Calu3 (cell line): ENCODE measurements around the gene AKAP11. TPM values are rescaled to one million over a fixed set of nuclear protein-coding genes. Genes with fewer than 3 reads are reported as not detected.

ENCODE experiments used
- BruUV-seq: library from RNA; stranded (reverse); fragments of 400-500 nt; replicated peaks from 2 replicates; lab custom pipeline; 2021; lab: Mats Ljungman, UMichigan
- CTCF ChIA-PET: fragments of 300-600 bp; sonication (Branson Sonifier 250); formaldehyde crosslinking; loops from one replicate; lab custom pipeline; 2022; ENCODE audit warnings: antibody characterized with exemption; lab: Charles Lee
- DNase-seq: peaks from one replicate; pipeline ENCODE4 v3.0.0; 2022
- H3K27ac Mint-ChIP-seq: one replicate; pipeline ENCODE4 v1.8.0; 2022; ENCODE audit warnings: mixed read lengths; ENCODE audit not compliant: unreplicated experiment
- H3K27me3 Mint-ChIP-seq: one replicate; pipeline ENCODE4 v1.8.0; 2022; ENCODE audit warnings: mixed read lengths; ENCODE audit not compliant: unreplicated experiment
- H3K36me3 Mint-ChIP-seq: one replicate; pipeline ENCODE4 v1.8.0; 2022; ENCODE audit warnings: mild to moderate bottlenecking, moderate library complexity, mixed read lengths; ENCODE audit not compliant: insufficient read depth, unreplicated experiment
- H3K4me1 Mint-ChIP-seq: one replicate; pipeline ENCODE4 v1.8.0; 2022; ENCODE audit warnings: mild to moderate bottlenecking, low read depth, mixed read lengths; ENCODE audit not compliant: unreplicated experiment
- H3K4me3 Mint-ChIP-seq: one replicate; pipeline ENCODE4 v1.8.0; 2022; ENCODE audit warnings: mild to moderate bottlenecking, low read depth, moderate library complexity, mixed read lengths; ENCODE audit not compliant: unreplicated experiment
- H3K9me3 Mint-ChIP-seq: one replicate; pipeline ENCODE4 v1.8.0; 2022; ENCODE audit warnings: low read depth, mixed read lengths; ENCODE audit not compliant: unreplicated experiment
- CTCF ChIP-seq: fragments of 200-600 bp; IDR thresholded peaks from one replicate; pipeline ENCODE4 v1.8.0; 2022; ENCODE audit warnings: antibody characterized with exemption; ENCODE audit not compliant: unreplicated experiment
- intact Hi-C: fragments of 100-400 bp; cut with micrococcal nuclease; formaldehyde crosslinking; loops from one replicate; pipeline ENCODE4 v1.10.0; 2022; ENCODE audit not compliant: unreplicated experiment
- total RNA-seq: library from RNA; stranded (reverse); gene quantifications from 2 replicates; pipeline ENCODE4 v1.2.3, GENCODE V29; 2022

AKAP11 gene
- total RNA-seq, 1 experiment from 2014 or later = 14.2 TPM

DNA sequence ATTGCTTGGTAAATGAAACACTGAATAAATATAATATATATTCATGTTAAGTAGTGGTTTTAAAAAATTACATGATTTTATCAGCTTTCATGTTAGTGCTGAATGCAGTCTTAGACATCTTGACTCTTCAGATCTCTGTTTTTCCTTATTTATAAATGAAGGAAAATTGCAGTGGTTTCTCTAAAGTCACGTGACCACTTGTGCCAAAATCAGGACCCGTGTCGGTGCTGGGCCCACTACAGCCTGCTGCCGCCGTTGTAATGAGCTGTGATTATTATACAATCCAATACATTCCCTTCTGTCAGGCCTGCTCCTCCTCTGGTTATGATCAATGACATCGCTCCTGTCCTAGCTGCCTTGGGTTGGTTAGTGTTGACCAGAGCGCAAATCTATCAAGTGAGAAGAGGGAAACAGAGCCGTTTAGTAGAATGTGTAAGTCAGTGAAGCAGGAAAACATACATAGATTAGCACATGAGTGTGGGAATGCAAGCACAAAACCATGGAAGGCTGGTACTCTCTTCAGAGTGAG is 88.2 kb downstream of the AKAP11 start:
- Mint-ChIP-seq H3K4me3 (no peak overlapping the region), H3K4me1 (no peaks in the 10 kb centered on the region), H3K9me3 (no peaks in the 10 kb centered on the region), H3K36me3 (no peaks in the 10 kb centered on the region), H3K27ac (no peak overlapping the region), H3K27me3 (peaks cover 20% of the 10 kb centered on the region)
- intact Hi-C loops = no loop called here
- BruUV-seq = no TSS peak
- CTCF ChIA-PET = no interaction called here
- TF ChIP-seq CTCF = no peak
- no peak for DNase-seq

DNA sequence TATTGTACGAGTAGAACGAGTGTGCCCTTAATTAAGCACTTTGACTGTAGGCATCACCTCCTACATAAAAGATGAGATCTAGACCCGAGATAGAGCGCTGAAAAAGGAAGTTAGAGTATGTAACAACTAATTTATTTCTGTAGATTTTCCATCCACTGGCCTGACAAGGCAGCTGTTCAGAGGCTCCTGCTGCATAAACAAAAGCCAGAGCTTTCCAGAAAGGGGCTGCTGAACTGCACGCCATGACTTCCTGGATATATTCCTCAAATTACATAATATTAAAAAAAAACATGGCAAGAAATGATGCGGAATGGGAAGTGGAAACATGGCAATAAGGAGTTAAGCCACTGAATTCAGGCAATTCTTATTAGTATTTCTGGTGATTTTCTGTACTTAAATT is 89.7 kb downstream of the AKAP11 start:
- CTCF ChIA-PET = interaction anchor here (0.7 kb wide), 1 partner anchor 354 kb away, joined by 8 read pairs; no protein-coding TSS in a partner anchor
- Mint-ChIP-seq H3K27me3 (peaks cover 4% of the 10 kb centered on the region), H3K4me1 (no peaks in the 10 kb centered on the region), H3K4me3 (no peak overlapping the region), H3K36me3 (no peaks in the 10 kb centered on the region), H3K27ac (no peak overlapping the region), H3K9me3 (no peaks in the 10 kb centered on the region)
- DNase-seq = no peak
- intact Hi-C loops = no loop called here
- no peak for TF ChIP-seq CTCF
- no TSS peak for BruUV-seq

- BruUV-seq = no TSS peak
- no peak overlapping the region for H3K4me3 Mint-ChIP-seq
- CTCF ChIA-PET = no interaction called here
- no peak for TF ChIP-seq CTCF
- H3K27me3 Mint-ChIP-seq = no peaks in the 10 kb centered on the region
- no peak for DNase-seq
- no peaks in the 10 kb centered on the region for H3K4me1 Mint-ChIP-seq
- H3K27ac Mint-ChIP-seq = no peak overlapping the region
- intact Hi-C loops = no loop called here
- no peaks in the 10 kb centered on the region for H3K9me3 Mint-ChIP-seq
- H3K36me3 Mint-ChIP-seq = no peaks in the 10 kb centered on the region
Measured at GRCh38 chr13:42363941-42364612, 92.1 kb downstream of the AKAP11 start.

DNA sequence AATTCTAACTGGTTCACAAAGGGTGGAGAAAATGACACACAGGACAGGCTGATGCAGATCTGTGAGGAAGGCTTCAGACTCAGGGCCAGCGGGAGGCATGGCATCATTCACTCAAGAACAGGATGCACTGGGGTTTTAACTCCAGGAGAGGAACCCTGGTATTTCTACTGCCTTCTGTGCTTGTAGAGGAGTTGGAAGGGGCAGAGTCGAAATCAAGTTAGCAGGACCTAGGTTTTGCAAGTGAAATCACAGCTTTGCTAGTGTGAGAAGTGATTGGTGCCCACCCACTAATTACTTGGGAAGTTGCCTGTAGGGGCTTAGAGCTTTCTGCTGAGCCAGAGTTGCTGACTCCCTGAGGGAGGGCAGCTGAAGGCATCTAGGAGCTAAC is 92.7 kb downstream of the AKAP11 start:
- TF ChIP-seq CTCF = no peak
- Mint-ChIP-seq H3K36me3 (no peaks in the 10 kb centered on the region), H3K4me1 (no peaks in the 10 kb centered on the region), H3K9me3 (no peaks in the 10 kb centered on the region), H3K27me3 (no peaks in the 10 kb centered on the region), H3K27ac (no peak overlapping the region), H3K4me3 (no peak overlapping the region)
- CTCF ChIA-PET = no interaction called here
- intact Hi-C loops = no loop called here
- DNase-seq = no peak
- no TSS peak for BruUV-seq
